ENCODE measurements around the gene RGL3.

The RGL3 gene

DNA sequence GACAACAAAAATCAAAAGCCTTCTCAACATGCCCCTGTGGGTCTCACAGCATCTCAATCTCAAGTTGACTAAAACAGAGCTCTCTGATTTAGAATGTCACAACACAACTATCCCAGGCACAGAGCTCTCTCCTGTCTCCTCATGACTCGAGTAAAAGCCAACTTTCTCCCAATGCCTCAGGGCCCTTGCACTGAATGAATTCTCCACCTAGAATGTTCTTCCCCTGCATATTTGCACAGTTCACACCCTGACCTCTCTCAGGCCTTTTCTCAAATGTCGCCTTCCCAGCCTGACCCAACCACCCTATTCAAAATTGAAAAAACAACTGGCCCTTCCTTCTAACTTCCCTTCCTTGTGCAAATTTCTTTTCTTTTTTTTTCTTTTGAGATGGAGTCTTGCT lies 48.4 kb downstream of the RGL3 start:
- Mint-ChIP-seq H3K27me3 (ENCODE audit: low read depth) (no peaks in the 10 kb centered on the region), H3K9me3 (no peaks in the 10 kb centered on the region), H3K4me3 (no peak overlapping the region), H3K27ac (no peak overlapping the region), H3K4me1 (no peaks in the 10 kb centered on the region), H3K36me3 (ENCODE audit: low read depth) (no peaks in the 10 kb centered on the region)
- TF ChIP-seq, protein P1, sequence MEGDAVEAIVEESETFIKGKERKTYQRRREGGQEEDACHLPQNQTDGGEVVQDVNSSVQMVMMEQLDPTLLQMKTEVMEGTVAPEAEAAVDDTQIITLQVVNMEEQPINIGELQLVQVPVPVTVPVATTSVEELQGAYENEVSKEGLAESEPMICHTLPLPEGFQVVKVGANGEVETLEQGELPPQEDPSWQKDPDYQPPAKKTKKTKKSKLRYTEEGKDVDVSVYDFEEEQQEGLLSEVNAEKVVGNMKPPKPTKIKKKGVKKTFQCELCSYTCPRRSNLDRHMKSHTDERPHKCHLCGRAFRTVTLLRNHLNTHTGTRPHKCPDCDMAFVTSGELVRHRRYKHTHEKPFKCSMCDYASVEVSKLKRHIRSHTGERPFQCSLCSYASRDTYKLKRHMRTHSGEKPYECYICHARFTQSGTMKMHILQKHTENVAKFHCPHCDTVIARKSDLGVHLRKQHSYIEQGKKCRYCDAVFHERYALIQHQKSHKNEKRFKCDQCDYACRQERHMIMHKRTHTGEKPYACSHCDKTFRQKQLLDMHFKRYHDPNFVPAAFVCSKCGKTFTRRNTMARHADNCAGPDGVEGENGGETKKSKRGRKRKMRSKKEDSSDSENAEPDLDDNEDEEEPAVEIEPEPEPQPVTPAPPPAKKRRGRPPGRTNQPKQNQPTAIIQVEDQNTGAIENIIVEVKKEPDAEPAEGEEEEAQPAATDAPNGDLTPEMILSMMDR (IDR thresholded peaks at IDR 0.05; ENCODE audit: unreplicated experiment in 3 of 3) = no peak

- Mint-ChIP-seq H3K4me1 (no peaks in the 10 kb centered on the region), H3K36me3 (ENCODE audit: low read depth) (peaks cover 4% of the 10 kb centered on the region), H3K27ac (no peak overlapping the region), H3K4me3 (no peak overlapping the region), H3K27me3 (ENCODE audit: low read depth) (no peaks in the 10 kb centered on the region), H3K9me3 (no peaks in the 10 kb centered on the region)
- TF ChIP-seq, protein P1 (IDR thresholded peaks at IDR 0.05; ENCODE audit: unreplicated experiment in 3 of 3) = no peak
These were observed 51.6 kb downstream of the RGL3 start for GRCh38 chr19:11367528-11367927.

GRCh38 chr19:11365557-11366117 lies 53.5 kb downstream of the RGL3 start:
- TF ChIP-seq, protein P1 (IDR thresholded peaks at IDR 0.05; ENCODE audit: unreplicated experiment in 3 of 3) = no peak
- H3K27ac Mint-ChIP-seq = no peak overlapping the region
- H3K4me1 Mint-ChIP-seq = no peaks in the 10 kb centered on the region
- peaks cover 5% of the 10 kb centered on the region for H3K27me3 Mint-ChIP-seq (ENCODE audit: low read depth)
- peaks cover 10% of the 10 kb centered on the region for H3K36me3 Mint-ChIP-seq (ENCODE audit: low read depth)
- H3K9me3 Mint-ChIP-seq = no peaks in the 10 kb centered on the region
- H3K4me3 Mint-ChIP-seq = no peak overlapping the region

- no peak overlapping the region for H3K4me3 Mint-ChIP-seq
These were observed 54.2 kb downstream of the RGL3 start for GRCh38 chr19:11364935-11365334.

DNA sequence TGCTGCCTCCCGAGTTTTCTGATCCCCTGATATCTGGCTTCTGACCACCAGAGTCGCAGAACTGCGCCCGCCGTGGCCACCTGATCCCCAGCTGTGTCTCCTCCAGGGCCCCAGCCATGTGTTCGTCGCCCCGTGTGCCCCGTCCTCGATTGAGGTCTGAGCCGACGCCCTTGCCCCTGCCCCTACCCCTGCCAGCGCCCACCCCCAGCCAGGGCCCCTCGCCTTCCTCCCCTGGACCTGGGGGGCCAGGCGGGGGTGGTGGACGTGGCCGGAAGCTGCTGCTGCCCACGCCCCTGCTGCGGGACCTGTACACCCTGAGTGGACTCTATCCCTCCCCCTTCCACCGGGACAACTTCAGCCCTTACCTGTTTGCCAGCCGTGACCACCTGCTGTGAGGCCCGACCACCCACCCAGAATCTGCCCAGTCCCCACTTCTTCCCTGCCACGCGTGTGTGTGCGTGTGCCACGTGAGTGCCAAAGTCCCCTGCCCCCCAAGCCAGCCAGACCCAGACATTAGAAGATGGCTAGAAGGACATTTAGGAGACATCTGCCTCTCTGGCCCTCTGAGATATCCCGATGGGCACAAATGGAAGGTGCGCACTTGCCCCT lies 54.7 kb downstream of the RGL3 start:
- peaks cover 10% of the 10 kb centered on the region for H3K36me3 Mint-ChIP-seq (ENCODE audit: low read depth)
- H3K4me1 Mint-ChIP-seq = no peaks in the 10 kb centered on the region
- TF ChIP-seq, protein P1 (IDR thresholded peaks at IDR 0.05; ENCODE audit: unreplicated experiment in 3 of 3) = no peak
- H3K4me3 Mint-ChIP-seq = no peak overlapping the region
- peaks cover 12% of the 10 kb centered on the region for H3K27me3 Mint-ChIP-seq (ENCODE audit: low read depth)
- no peak overlapping the region for H3K27ac Mint-ChIP-seq
- no peaks in the 10 kb centered on the region for H3K9me3 Mint-ChIP-seq

More at GRCh38 chr19:11364935-11365334, 54.2 kb downstream of the RGL3 start:
- H3K9me3 Mint-ChIP-seq = no peaks in the 10 kb centered on the region
- H3K27me3 Mint-ChIP-seq (ENCODE audit: low read depth) = peaks cover 11% of the 10 kb centered on the region
- H3K4me1 Mint-ChIP-seq = no peaks in the 10 kb centered on the region
- TF ChIP-seq, protein P1 (IDR thresholded peaks at IDR 0.05; ENCODE audit: unreplicated experiment in 3 of 3) = no peak
- H3K27ac Mint-ChIP-seq = no peak overlapping the region
- peaks cover 10% of the 10 kb centered on the region for H3K36me3 Mint-ChIP-seq (ENCODE audit: low read depth)

DNA sequence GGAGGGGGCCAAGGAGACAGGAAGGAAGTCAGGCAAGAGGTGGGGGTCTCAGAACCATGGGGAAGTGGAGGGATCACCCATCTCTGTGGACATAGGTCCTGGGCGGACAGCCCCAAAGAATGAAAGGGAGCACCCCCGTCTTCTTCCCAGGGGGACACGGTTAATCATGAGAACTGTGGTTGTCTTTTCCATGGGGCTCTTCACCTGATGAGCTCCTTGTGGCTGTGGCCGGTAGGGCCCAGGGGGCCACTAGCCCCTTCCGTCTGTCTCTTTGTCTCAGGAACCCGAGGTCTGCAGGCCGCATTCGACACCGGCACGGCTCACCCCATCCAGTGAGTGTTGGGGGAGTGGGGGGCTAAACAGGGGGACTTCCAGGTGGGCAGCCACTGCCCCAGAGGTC lies 55.2 kb downstream of the RGL3 start:
- Mint-ChIP-seq H3K36me3 (ENCODE audit: low read depth) (peaks cover 10% of the 10 kb centered on the region), H3K27ac (no peak overlapping the region), H3K4me3 (no peak overlapping the region), H3K4me1 (no peaks in the 10 kb centered on the region), H3K27me3 (ENCODE audit: low read depth) (peaks cover 17% of the 10 kb centered on the region), H3K9me3 (no peaks in the 10 kb centered on the region)
- TF ChIP-seq, protein P1 (IDR thresholded peaks at IDR 0.05; ENCODE audit: unreplicated experiment in 3 of 3) = no peak
